Common myeloid progenitor, CD34-positive (primary cell): Measurements from ENCODE around the gene AGBL4.

ENCODE experiments used
- CTCF ChIA-PET: fragments of 350-600 bp; sonication (Branson Sonifier 250); formaldehyde crosslinking; loops from one replicate; lab custom pipeline; 2021; ENCODE audit warnings: antibody characterized with exemption; lab: Charles Lee
- POLR2A ChIA-PET: fragments of 350-600 bp; sonication (Branson Sonifier 250); formaldehyde crosslinking; loops from one replicate; lab custom pipeline; 2021; ENCODE audit warnings: antibody characterized with exemption; lab: Charles Lee
- DNase-seq, 3 donors: peaks; one replicate each; pipeline versions ENCODE4 v3.0.0 to v3.0.0-alpha.2; 2013
- H3K27ac ChIP-seq, 2 experiments: 1 replicate in 1 of 2; 2 replicates in 1 of 2; pipeline ENCODE4 v1.7.0; 2013; ENCODE audit warnings: inconsistent platforms in 2 of 2, low read length in 2 of 2, mild to moderate bottlenecking in 2 of 2, low read depth in 1 of 2, moderate library complexity in 1 of 2; ENCODE audit not compliant: severe bottlenecking in 2 of 2, insufficient read depth in 1 of 2, poor library complexity in 1 of 2
- H3K27me3 ChIP-seq, 5 experiments: replicated peaks in 2 of 5; 1 replicate in 3 of 5; 2 replicates in 2 of 5; pipeline versions ENCODE4 v1.6.1 to v1.7.0; 2013; ENCODE audit warnings: low read length in 4 of 5, mild to moderate bottlenecking in 2 of 5, moderate library complexity in 2 of 5, inconsistent platforms in 1 of 5; ENCODE audit not compliant: insufficient read depth in 5 of 5, control insufficient read depth in 4 of 5
- H3K36me3 ChIP-seq, 4 experiments: 1 replicate in 2 of 4; 2 replicates in 2 of 4; pipeline versions ENCODE4 v1.6.1 to v1.7.0; 2013; ENCODE audit warnings: low read length in 3 of 4, control low read depth in 1 of 4, mild to moderate bottlenecking in 1 of 4; ENCODE audit not compliant: control insufficient read depth in 4 of 4, insufficient read depth in 4 of 4
- H3K4me1 ChIP-seq, 4 experiments: 1 replicate in 3 of 4; 2 replicates in 1 of 4; pipeline versions ENCODE4 v1.6.1 to v1.7.1; 2013; ENCODE audit warnings: low read length in 3 of 4, mild to moderate bottlenecking in 3 of 4, control low read depth in 1 of 4, inconsistent platforms in 1 of 4, moderate library complexity in 1 of 4; ENCODE audit not compliant: control insufficient read depth in 4 of 4, insufficient read depth in 4 of 4; ENCODE audit errors: control extremely low read depth in 1 of 4
- H3K4me3 ChIP-seq, 7 experiments: 1 replicate in 4 of 7; 2 replicates in 3 of 7; pipeline versions ENCODE4 v1.5.1 to v1.7.0; 2013; ENCODE audit warnings: mild to moderate bottlenecking in 7 of 7, low read length in 6 of 7, moderate library complexity in 6 of 7, inconsistent platforms in 2 of 7, low read depth in 2 of 7, control low read depth in 1 of 7; ENCODE audit not compliant: insufficient read depth in 4 of 7, control insufficient read depth in 1 of 7; ENCODE audit errors: extremely low read depth in 1 of 7
- H3K9me3 ChIP-seq, 5 experiments: 1 replicate in 4 of 5; 2 replicates in 1 of 5; pipeline versions ENCODE4 v1.6.1 to v1.7.1; 2013; ENCODE audit warnings: low read length in 4 of 5, mild to moderate bottlenecking in 2 of 5, inconsistent platforms in 1 of 5, low read depth in 1 of 5, moderate library complexity in 1 of 5; ENCODE audit not compliant: control insufficient read depth in 4 of 5, insufficient read depth in 2 of 5; ENCODE audit errors: control extremely low read depth in 1 of 5
- WGBS: methylation state at CpG from one replicate; pipeline ENCODE4 v1.1.5; 2013; ENCODE audit not compliant: insufficient coverage; 5-methylcytosine and 5-hydroxymethylcytosine counted together

Gene AGBL4

DNA sequence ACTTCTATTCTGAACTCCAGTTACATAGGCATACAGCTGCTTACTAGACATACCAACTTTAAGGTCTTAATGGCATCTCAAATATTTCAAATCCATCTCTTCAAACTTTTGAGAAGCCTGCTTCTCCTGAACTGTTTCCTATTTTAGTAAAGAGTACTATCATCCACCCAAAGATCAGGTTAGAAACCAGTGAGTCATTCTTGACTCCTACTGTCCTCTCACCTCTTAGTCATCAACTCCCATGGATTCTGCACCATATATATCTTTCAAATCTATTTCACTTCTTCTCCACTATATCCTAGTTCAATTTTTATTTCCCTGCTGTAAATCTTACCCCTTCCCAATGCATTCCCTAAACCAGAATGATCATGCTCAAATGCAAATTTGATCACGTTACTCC lies 1228.9 kb downstream of the AGBL4 start:
- Histone ChIP-seq H3K4me1 (peaks cover 12 to 44% (median 23%) of the 10 kb centered on the region in 4 experiments), H3K36me3 (no peaks in the 10 kb centered on the region), H3K27me3 (no peaks in the 10 kb centered on the region), H3K4me3 (no peak overlapping the region), H3K27ac (no peak overlapping the region), H3K9me3 (no peaks in the 10 kb centered on the region)
- ChIA-PET CTCF (no interaction called here), POLR2A (no interaction called here)
- WGBS, result 0% methylated on average over 1 of the region's 1 CpG
- peak in 1 of 3 donors; percentile 17 for DNase-seq

GRCh38 chr1:48793863-48794262 lies 1229.9 kb downstream of the AGBL4 start:
- Histone ChIP-seq H3K36me3 (no peaks in the 10 kb centered on the region), H3K4me1 (peaks cover 12 to 46% (median 23%) of the 10 kb centered on the region in 4 experiments), H3K27me3 (no peaks in the 10 kb centered on the region), H3K9me3 (no peaks in the 10 kb centered on the region), H3K4me3 (peak overlapping the region in 2 of 7 experiments; percentile 40 to 46), H3K27ac (peak overlapping the region in 1 of 2 experiments; percentile 44)
- WGBS, result 0% methylated on average over 1 of the region's 1 CpG
- POLR2A ChIA-PET, result interaction anchor here (0.6 kb wide), 1 partner anchor 201 kb away, joined by 3 read pairs; no protein-coding TSS in a partner anchor
- CTCF ChIA-PET, result interaction anchor here (1.4 to 1.8 kb wide), 2 partner anchors 10 to 16 kb away, joined by 4 read pairs; no protein-coding TSS in a partner anchor
- DNase-seq, result peak; percentile 36 to 89 (median 89)

DNA sequence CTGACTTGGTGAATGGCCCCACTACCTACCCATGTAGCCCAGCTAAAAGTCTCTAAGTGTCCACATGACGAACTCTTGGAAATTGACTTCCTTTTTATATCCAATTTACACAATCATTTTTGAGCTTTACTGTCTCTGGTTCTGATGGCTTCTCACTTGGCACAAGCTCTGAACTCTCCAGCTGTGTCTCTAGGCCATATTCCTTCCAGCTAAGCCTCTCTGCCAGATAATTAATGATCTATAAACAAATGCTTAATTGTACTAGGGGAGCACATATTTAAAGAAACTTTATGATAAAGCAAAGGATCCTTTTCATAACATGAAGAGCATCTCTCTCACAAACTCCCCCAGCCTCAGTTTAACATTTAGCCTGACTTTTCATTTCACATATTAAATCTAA lies 1230.8 kb downstream of the AGBL4 start:
- no peaks in the 10 kb centered on the region for H3K9me3 ChIP-seq
- H3K36me3 ChIP-seq, result no peaks in the 10 kb centered on the region
- peaks cover 12 to 46% (median 23%) of the 10 kb centered on the region in 4 experiments for H3K4me1 ChIP-seq
- DNase-seq, result no peak
- CTCF ChIA-PET, result interaction anchor here (0.8 to 1.8 kb wide), 4 partner anchors 9 to 30 kb away, joined by 3 to 4 read pairs (median 4); no protein-coding TSS in a partner anchor
- H3K4me3 ChIP-seq, result no peak overlapping the region
- 100% methylated on average over 1 of the region's 1 CpG for WGBS
- no peaks in the 10 kb centered on the region for H3K27me3 ChIP-seq
- no peak overlapping the region for H3K27ac ChIP-seq
- POLR2A ChIA-PET, result no interaction called here

DNA sequence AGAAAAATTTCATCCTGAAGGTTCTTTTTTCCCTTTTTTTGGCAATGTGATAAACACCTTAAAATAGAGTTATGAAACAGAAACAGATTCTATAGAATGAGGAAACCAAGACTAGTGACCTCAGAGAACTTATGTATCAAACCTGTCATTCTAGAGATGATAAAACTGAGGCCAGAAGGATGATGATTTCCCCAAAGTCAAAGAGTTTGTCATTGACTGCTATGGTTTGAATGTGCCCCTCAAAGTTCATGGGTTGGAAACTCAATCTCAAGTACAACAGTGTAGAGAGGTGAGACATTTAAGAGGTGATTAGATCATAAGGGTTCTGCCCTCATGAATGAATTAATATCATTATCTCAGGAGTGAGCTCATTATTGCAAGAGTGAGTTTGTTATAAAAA lies 1233.4 kb downstream of the AGBL4 start:
- no peak overlapping the region for H3K27ac ChIP-seq
- CTCF ChIA-PET, result interaction anchor here (0.7 to 1.4 kb wide), 4 partner anchors 12 to 32 kb away, joined by 3 to 4 read pairs (median 3); no protein-coding TSS in a partner anchor
- H3K4me1 ChIP-seq, result peaks cover 12 to 46% (median 23%) of the 10 kb centered on the region in 4 experiments
- no peak overlapping the region for H3K4me3 ChIP-seq
- H3K9me3 ChIP-seq, result no peaks in the 10 kb centered on the region
- POLR2A ChIA-PET, result no interaction called here
- H3K27me3 ChIP-seq, result no peaks in the 10 kb centered on the region
- no peak for DNase-seq
- no peaks in the 10 kb centered on the region for H3K36me3 ChIP-seq

- WGBS, result 94% methylated on average over 3 of the region's 4 CpGs
- H3K36me3 ChIP-seq, result no peaks in the 10 kb centered on the region
- H3K9me3 ChIP-seq, result no peaks in the 10 kb centered on the region
- DNase-seq, result no peak
- peaks cover 12 to 42% (median 22%) of the 10 kb centered on the region in 4 experiments for H3K4me1 ChIP-seq
- CTCF ChIA-PET, result interaction anchor here (0.9 kb wide), 1 partner anchor 28 kb away, joined by 3 read pairs; no protein-coding TSS in a partner anchor
- no peak overlapping the region for H3K27ac ChIP-seq
- H3K27me3 ChIP-seq, result no peaks in the 10 kb centered on the region
- POLR2A ChIA-PET, result no interaction called here
- H3K4me3 ChIP-seq, result no peak overlapping the region
Measured at GRCh38 chr1:48789903-48790302, 1233.9 kb downstream of the AGBL4 start.

DNA sequence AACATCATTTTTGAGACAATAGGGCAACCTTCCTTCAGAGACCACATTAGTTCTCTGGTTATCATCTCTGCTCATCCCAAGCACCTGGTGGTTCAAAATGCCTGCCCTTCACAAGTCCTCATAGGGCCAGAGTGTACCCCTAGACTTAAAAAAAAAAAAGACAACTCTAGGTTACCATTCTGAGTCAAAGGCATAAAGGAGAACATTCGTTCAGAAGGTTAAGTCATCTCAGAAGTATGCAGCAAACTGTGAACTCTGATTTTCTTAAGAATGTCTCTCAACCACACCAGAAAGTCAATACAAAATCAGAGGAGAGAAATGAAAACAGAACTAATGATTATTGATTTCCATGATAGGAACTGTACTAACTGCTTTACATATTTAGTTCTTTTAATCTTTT lies 1237.9 kb downstream of the AGBL4 start:
- CTCF ChIA-PET, result no interaction called here
- Histone ChIP-seq H3K27ac (no peak overlapping the region), H3K9me3 (no peaks in the 10 kb centered on the region), H3K27me3 (no peaks in the 10 kb centered on the region), H3K4me3 (no peak overlapping the region), H3K36me3 (no peaks in the 10 kb centered on the region), H3K4me1 (peaks cover 0 to 12% (median 2%) of the 10 kb centered on the region in 4 experiments)
- POLR2A ChIA-PET, result no interaction called here
- no CpG with 5 or more reads among the region's 1 CpG for WGBS
- DNase-seq, result no peak

- no peaks in the 10 kb centered on the region for H3K9me3 ChIP-seq
- DNase-seq, result no peak
- POLR2A ChIA-PET, result no interaction called here
- H3K36me3 ChIP-seq, result no peaks in the 10 kb centered on the region
- no peaks in the 10 kb centered on the region for H3K27me3 ChIP-seq
- no peak overlapping the region for H3K27ac ChIP-seq
- no peaks in the 10 kb centered on the region for H3K4me1 ChIP-seq
- H3K4me3 ChIP-seq, result no peak overlapping the region
- 100% methylated on average over 1 of the region's 2 CpGs for WGBS
- CTCF ChIA-PET, result interaction anchor here (1.0 to 1.2 kb wide), 2 partner anchors 9 to 33 kb away, joined by 3 to 4 read pairs; no protein-coding TSS in a partner anchor
Measured at GRCh38 chr1:48784301-48784700, 1239.5 kb downstream of the AGBL4 start.
